ENCODE measurements around the gene THSD7A.
"Not testable (repeated sequence)": the region's sequence is repeated elsewhere in the genome, so short reads cannot be mapped to it uniquely, and the experiment has no call there.

Gene THSD7A

DNA sequence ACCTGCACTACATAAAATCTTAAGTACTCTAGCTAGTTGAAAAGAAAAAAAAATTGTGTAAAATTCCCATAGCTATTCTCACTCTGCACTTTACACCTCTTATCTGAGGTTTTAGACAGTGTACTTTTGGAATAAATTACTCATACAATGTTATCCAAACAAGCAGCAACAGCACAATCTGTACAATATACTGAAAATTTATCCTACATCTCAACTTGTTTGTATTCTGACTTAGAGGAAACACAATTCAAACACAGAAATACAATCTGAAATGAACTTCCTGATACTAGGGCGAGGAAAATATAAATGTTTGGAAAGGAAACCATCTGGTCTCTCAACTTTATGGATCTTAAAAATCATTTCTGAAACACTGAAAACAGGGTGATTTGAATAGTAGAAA is 381.7 kb downstream of the THSD7A start:
- DNase-seq = no peak

DNA sequence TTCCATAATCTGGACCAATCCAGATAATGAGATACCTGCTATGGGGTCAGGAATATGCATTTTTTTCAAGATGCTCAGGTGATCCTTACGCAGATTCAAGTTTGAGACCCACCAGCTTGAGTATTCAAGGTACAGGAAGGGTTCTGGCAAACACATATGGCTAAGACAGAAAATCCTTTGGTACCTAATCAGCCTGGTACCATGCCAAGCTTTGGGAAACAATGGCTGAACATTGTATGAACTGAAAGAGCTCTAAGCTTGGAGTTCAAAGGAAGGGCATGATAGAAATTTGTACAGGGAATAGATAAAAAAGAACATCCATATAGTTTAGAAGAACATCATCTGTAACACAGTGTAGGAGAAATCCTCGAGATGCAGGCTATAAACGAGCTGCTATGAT is 382.7 kb downstream of the THSD7A start:
- no peak for DNase-seq

DNA sequence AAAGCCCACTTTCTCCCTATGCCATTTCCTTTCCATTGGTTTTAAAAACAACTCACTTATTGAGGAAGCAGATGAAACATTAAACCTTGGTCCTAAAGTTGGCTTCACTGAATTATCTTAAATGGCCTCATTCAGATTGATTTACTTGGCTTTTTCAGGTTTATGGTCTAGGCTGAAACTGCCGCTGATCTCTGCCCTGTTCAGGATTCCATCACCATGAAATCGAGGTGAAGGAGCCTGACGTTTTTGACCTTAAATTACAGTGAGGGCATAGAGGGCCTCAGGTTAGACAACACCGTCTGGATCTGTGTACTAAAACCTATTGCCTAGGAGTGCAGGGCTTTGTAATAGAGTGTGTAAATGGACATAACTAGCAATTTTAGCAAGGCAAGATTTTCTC is 383.7 kb downstream of the THSD7A start:
- DNase-seq = no peak

DNA sequence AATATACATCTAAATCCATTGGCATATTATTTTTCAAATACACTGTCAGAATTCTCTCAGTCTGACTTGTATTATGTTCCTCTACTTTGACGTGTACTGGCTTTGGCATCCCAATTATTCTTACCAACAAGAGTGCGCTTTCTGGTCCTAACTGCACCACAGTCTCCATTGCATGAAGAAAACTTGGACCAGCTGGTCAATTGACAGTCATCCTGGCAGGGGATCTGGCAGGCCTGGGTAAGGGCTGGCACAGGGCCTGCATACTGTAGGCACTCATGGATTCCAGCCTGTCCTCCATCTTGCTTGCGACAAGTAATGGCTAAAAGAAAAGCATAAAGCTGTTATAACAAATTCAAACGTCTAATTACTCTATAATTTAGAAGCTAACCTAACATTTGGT is 384.9 kb downstream of the THSD7A start:
- peak; percentile 87 to 97 for DNase-seq

DNA sequence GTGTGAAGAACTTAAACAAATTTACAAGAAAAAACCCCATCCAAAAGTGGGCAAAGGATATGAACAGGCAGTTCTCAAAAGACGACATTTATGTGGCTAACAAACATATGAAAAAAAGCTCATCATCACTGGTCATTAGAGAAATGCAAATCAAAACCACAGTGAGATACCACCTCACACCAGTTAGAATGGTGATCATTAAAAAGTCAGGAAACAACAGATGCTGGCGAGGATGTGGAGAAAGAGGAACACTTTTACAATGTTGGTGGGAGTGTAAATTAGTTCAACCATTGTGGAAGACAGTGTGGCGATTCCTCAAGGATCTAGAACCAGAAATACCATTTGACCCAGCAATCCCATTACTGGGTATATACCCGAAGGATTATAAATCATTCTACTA is 388.1 kb downstream of the THSD7A start:
- DNase-seq = not testable (repeated sequence)

DNA sequence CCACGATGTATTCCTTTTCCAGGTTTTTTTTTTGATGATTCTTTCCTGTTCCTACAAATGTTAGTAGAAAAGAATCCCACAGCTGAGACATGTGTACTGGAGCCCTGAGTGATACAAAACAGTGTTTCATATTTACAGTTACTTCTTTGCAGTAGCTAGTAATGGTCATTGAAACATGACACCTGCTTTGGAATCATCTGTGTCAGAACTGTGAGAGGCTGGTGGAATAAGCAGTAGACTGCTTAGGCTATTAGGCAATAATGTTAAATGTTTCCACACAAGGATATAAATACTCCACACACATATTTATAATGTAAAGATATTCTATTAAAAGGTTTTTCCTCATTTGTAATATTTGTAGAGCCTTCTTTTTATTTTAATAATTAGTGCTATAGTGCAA is 394.0 kb downstream of the THSD7A start:
- no peak for DNase-seq

DNA sequence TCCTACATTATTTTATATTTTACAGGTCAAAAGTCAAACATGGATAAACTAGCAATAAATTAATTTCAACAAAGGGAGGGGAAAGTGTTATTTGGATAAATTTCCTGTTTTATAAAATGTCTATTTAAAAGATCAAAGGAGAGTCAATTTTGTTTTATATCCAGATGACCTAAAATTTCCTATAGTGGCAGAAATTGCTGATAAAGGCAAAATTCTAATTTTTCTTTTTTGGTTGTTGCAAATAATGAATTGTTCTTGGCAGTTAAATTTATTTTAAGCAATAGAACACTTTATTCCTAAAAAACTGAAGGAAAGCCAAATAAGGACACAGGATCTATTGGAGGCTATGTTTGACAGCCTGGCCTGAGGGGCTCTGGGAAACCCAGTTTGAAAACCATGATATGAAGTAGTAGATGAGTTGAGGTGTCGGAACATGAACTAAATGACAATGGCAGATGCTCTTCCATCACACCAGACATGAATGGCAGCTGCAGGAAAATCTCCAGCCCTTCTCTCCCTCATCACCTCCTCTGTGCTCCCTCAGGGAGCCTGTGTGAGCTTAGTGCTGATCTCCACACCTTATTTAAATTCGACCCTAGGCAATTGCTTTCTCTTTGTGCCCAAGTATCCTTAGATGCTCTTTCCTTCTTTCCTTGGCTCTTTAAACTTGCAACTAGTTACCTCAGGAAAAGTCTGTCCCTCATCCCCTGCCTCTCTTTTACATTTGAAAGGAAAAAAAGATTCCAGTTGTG is 395.0 kb downstream of the THSD7A start:
- no peak for DNase-seq

DNA sequence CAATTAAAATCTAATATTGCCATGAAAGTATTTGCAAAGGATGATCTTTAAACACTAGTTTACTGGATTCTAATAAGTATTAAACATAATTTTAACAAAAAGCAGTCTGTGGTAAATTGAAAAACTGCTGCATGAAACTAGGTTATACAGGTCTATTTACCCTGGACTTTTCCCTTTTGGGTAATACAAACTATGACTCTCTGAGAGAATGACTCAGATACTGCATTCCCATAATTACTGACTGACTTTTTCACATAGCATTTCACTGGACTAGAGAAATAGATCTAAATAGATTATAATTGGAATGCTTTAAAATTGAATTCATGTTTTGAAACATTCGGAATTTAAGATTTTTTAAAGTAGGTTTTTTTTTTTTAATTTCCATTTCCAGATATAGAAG is 395.7 kb downstream of the THSD7A start:
- DNase-seq = no peak

DNA sequence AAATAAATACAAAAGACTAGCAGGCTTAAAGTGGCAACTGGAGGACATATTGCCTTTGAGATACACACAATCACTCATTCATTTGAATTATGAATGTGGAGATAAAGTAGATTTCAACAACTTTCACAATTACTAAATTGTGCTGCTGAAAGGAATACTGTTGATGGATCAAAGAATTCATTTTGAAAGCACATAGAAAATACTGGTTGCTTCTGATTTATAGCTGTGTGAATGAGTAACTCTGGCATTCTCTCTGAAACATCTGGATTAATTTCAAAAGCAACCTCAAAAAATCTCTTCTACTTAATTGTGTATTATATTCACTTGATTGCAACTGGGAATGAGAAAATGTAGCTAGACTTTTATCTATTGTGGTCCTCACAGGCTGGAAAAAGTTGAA is 397.6 kb downstream of the THSD7A start:
- no peak for DNase-seq

DNA sequence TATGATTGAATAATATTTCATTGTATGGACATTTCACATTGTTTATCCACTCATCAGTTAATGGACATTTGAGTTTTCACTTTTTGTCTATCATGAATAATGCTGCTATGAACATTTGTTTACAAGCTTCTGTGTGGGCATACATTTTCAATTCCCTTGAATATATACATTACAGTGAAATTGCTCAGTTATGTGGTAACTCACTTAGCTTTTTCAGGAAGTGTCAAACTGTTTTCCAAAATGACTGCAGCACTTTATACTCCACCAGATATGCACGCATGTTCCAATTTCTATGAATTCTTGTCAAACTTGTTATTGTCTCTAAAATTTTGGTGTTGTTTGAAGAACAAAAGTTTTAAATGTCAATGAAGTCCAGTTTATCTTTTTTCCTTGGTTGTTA is 401.2 kb downstream of the THSD7A start:
- DNase-seq = no peak

DNA sequence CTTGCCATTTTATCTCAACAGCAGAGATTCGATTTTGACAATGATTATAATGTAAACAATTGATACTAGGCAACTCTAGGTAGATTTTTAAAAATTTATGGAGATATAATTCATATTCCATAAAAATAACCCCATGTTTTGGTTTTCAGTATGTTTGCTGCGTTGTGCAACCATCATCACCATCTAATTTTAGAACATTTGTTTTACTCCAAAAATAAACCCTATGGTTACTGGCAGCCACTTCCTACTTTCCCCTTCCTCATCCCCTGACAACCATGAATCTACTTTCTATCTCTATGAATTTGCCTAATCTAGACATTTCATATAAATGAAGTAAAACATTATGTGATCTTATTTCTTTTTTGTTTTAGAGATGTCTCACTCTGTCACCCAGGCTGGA is 401.9 kb downstream of the THSD7A start:
- no peak for DNase-seq

DNA sequence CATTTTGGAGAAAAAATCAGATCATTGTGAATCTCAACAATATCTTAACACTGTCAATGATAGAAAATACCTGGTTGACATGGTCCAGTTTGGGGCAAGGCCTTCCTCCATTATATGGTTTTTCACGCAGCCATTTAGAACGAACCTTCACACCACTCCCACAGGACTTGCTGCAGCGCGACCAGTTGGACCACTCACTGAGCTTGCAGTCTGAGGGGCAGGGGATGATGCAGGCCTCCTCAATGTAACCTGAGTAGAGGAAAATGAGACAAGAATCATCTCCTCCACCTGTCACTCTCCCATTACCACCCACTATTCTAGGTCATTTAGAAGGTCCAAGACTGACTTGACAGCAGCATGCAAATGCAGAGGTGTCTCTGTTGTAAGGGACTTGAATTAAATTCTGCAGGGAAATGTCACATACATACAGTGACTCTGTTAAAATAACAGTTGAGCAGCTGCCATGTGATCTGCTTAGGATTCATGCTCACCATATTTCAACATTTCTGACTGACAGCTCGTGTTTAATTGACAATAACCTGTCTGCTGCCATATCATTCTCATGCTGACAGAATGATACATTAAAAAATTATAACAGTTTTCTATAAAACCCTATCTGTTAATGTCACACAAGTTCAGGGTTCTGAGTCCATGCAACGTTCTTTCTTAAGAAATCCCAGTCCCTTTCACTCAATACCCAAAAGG is 403.0 kb downstream of the THSD7A start:
- DNase-seq = no peak

DNA sequence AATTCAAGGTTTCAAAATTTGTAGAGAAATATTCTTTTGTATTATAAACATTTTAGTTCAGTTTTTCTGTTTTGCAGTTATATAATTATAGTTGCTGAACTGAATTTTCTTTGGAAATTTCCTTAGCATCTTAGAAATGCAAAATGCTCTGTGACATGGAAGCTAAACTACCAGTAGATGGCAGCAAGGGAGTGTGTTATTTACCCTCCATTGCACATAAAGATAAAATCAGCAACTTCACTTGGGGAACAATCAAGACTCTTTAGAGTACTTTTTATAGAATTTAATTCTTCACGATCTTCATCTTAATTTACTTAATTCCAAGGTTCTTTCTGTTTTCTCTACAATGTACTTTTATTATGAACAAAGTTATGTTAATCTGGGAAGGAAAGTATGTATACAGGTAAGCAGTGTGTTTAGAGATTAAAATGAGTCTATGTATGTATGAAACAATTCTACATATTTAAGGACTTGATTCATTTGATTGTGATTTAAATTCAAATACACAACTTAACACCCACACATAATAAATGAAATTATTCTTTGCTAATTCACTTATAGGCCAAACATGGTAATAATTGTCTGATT is 404.2 kb downstream of the THSD7A start:
- peak; percentile 75 for DNase-seq

DNA sequence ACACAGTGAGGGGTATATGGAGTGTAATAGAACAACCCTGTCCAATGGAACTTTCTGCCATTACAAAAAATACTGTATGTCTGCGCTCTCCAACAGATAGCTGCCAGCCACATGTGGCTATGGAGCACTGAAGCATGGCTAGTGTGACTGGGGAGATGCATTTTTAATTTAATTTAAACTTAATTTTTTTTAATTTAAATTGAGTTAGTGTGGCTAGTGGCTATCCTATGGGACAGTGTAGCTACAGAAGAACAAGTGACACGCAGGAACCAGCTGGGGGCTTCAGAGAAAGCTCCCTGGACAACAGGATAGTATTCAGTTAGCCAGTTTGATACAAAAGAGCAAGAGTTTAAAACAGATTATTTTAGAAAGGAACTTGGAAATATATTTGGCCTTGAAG is 408.0 kb downstream of the THSD7A start:
- DNase-seq = no peak

DNA sequence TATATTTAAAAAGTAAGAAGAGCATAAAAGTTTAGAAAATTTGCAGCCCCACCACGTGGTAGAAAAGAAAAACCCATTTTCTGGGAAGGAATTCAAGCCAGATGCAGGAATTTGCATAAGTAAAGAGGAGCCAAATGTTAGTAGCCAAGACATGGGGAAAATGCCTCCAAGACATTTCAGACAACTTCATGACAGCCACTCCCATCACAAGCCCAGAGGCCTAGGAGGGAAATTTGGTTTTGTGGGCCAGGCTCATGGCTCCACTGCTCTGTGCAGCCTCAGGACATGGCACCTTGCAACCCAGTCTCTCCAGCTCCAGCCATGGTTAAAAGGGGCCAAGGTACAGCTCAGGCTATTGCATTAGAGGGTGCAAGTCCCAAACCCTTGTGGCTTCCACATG is 411.9 kb downstream of the THSD7A start:
- no peak for DNase-seq

DNA sequence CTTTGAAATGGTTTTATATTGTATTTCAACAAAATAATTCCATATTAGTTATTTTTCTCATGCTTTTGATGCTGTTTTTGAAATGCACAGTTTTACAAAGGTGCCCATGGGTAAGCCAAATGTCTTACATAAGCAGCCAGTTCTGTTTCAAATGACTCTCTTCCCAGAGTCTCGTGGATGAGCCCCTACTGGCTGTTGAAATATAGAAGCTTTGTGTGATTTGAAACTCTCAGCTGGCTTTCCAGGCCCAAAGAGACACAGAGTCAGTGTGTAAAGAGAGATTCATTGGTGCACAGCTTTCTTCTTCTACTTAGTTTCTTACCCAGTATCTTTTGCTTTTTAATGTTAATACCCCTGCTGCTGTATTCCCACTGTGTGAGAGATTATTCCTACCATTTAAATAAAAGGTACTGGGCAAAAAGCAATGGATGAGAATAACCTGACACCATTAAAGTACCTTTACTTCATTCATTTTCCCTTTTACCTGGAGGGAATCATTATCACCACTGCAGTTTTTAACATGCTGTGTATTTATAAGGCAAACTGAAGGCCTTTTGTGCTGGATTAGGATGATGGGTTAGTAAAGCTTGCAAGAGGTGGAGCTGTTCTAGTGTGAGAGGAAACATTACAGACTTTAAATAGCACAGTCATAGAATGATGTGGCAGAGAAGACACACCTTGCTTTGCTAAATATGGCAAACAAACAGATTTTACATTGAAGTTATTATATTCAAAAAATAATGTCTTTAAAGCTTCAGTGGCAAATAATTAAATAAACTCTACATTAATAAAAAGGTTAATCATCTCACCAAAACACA is 415.1 kb downstream of the THSD7A start:
- DNase-seq = no peak

DNA sequence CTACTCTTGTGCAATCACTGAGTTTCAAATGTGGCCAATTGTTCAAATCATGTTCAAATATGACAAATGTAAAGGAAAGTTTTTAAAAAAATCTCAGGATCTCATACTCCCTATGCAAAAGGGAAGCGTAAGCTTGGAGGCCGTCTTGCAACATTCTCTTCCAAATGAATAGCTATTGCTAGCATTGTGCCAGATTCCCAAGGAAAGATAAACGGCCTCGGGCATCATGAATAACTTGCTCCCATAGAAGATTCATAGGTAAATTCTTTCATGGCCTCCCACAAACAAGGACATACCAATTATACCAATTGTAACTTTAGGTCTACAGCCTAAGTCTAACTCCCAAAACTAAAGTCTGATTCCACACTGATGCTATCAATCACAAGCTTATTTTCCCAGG is 416.9 kb downstream of the THSD7A start:
- no peak for DNase-seq

DNA sequence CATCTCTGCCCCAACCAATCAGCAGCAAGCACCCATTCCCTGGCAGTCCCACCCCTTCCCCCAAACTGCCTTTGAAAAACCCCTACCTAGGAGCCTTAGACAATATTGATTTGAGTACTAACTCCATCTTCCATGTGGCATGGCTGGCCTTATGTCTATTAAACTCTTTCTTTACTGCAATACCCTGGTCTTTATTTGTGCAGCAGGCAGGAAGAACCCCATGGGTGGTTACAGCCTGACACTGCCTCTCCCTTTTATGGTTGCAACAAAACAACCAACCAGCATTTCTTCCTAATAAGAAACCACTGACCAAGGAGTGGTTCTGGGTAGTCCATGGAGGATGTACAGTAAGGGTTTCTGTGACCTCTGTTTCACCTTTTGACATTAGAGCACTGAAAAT is 418.1 kb downstream of the THSD7A start:
- DNase-seq = no peak

DNA sequence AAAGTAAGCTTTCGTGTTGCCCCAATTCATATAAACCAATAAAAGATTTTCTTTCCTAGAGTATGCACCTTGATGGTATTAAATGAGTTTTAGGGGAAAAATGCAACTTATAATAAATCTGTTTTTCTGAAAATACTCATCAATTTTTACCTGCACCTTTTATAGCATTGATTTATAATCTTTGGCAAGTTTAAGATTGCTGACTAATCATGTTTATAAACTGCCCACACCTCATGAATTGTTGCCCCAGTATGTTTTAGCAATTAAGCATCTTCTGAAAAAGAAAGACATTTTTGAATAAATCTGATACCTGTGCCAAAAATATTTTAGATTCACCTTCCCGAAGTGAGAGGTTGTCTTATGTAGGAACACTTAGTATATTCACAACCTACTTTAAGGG is 420.0 kb downstream of the THSD7A start:
- DNase-seq = no peak

DNA sequence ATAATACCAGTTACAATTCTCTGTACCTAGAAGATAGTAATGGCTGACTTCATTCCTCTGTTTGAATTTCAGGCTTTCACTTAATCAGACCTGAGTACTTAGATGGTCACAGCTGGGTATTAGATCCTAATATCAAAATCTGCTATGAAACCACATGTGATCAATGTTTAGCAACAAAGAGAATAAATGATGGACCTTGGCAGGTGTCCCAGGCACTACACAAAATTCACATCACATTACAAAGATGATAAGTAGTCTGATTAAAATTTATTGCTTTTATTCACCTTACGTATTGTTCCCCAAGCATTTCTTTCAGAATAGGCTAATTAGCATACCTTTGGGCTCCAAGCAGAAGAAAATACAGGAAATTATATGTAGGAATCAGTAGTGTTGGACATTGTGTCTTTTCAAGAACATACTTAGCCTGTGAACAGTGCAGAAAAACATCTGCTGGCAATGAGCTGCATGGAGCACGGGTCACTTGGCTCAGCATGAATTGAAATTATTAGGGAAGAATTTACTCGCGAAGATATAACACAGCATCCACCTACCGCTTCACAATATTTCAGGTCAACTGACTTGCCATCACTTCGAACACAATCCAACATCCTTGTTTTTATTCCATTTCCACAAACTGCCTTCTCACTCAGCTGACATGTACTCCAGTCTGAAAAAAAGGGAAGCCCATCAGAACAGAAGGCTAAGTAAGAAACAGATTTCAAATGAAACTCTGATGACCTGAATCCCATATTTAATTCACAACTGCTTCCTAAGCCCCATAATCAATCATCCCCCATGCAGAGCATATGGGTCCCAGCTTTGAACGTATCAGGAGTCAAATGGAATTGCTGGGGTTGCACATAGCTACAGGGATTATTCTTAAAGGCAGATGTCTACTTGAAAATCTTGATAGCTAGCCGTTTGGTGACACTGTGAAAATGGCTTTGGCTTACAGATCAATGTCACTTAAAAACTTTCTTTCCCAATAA is 421.0 kb downstream of the THSD7A start:
- no peak for DNase-seq

DNA sequence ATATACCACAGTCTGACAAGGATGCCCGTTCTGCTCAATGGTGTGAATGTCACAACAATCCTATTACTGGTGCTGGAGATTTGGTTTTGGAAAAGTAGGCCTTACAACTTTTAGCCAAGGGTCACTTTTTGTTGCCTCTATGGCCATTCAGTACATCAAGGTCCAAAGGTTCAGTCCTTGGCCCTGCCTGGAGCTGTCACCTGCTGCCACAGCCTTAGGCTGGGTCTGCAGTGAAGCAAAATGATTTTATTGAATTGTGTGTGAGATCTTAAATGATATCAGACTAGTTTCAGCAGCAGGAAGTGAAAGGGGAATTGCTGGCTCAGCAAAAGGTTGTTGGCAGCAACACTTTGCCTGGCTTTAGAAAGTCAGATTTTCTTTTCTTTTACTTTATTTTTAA is 427.6 kb downstream of the THSD7A start:
- no peak for DNase-seq

DNA sequence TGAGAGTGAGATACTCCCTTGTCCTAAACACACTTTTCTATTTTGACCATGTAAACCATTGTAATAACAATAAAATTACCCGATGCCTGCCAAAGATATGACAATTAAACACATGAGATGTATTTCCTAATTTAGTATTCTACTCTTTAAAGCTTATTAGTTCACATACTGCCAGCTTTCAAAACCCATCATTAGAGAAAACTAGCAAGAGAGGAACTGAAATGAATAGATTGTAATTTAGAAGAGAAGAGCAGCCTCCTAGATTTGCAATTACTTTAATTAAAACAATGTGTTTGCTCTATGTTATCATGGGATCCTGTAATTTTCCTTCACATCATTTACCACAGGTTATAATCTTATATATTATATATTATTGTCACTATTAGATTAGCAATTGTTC is 428.2 kb downstream of the THSD7A start:
- DNase-seq = no peak
